Measurements from ENCODE around the gene UNC45B. TPM values are rescaled to one million over a fixed set of nuclear protein-coding genes. Genes with fewer than 3 reads are reported as not detected.

The UNC45B gene
- total RNA-seq, 1 experiment from 2014 or later: 0.22 TPM

DNA sequence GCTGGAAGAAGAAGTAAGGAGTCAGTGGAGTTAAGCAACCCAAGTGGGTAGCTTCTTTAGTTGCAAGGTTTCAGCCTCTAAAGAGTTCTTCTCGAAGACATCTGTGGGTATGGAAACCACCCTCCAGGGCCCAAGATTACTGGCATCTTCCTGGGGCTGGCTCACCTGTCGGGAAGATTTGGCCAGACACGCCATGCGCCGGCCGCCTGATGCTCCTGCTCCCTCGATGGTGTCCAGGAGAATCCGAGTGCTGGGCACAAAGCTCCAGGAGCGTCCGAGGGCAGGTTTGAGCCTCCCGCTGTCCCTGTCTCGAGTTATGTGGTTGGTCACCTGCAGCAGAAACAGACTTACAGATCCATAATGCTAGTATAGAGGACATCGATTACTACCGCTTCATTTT is 46.6 kb upstream of the UNC45B start:
- no peak for DNase-seq
- no peaks in the 10 kb centered on the region for H3K23me2 ChIP-seq (ENCODE audit: insufficient read length, low read depth, low read length, poor library complexity, severe bottlenecking)
- H3K27me3 ChIP-seq (ENCODE audit: insufficient read depth, low read length): no peaks in the 10 kb centered on the region
- TF ChIP-seq, protein P1, sequence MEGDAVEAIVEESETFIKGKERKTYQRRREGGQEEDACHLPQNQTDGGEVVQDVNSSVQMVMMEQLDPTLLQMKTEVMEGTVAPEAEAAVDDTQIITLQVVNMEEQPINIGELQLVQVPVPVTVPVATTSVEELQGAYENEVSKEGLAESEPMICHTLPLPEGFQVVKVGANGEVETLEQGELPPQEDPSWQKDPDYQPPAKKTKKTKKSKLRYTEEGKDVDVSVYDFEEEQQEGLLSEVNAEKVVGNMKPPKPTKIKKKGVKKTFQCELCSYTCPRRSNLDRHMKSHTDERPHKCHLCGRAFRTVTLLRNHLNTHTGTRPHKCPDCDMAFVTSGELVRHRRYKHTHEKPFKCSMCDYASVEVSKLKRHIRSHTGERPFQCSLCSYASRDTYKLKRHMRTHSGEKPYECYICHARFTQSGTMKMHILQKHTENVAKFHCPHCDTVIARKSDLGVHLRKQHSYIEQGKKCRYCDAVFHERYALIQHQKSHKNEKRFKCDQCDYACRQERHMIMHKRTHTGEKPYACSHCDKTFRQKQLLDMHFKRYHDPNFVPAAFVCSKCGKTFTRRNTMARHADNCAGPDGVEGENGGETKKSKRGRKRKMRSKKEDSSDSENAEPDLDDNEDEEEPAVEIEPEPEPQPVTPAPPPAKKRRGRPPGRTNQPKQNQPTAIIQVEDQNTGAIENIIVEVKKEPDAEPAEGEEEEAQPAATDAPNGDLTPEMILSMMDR (conservative IDR thresholded peaks at IDR 0.05): no peak
- no peaks in the 10 kb centered on the region for H3K79me2 ChIP-seq (ENCODE audit: insufficient read depth, low read length)
- no peak overlapping the region for H3K9ac ChIP-seq (ENCODE audit: extremely low read depth, insufficient read length, low read length)
- no peak overlapping the region for H3K27ac ChIP-seq (ENCODE audit: insufficient read length, low read depth, low read length)
- no peak overlapping the region for H3K4ac ChIP-seq (ENCODE audit: low read depth, low read length)
- H4K91ac ChIP-seq (ENCODE audit: insufficient read length, low read depth, low read length): no peak overlapping the region
- H4K5ac ChIP-seq (ENCODE audit: insufficient read length, low read depth, low read length): no peak overlapping the region
- H3K4me2 ChIP-seq (ENCODE audit: insufficient read depth, insufficient read length, low read length): no peak overlapping the region
- no peaks in the 10 kb centered on the region for H3K79me1 ChIP-seq (ENCODE audit: insufficient read depth, low read depth, low read length, poor library complexity, severe bottlenecking)
- H3T11ph ChIP-seq (ENCODE audit: low read length): no peak overlapping the region
- no peak overlapping the region for H2BK5ac ChIP-seq (ENCODE audit: insufficient read length, low read length)
- H3K56ac ChIP-seq (ENCODE audit: insufficient read length, low read depth, low read length): no peak overlapping the region
- no peaks in the 10 kb centered on the region for H3K4me1 ChIP-seq (ENCODE audit: insufficient read depth, low read length)
- no peak overlapping the region for H4K8ac ChIP-seq (replicated peaks; ENCODE audit: insufficient read length, low read depth, low read length)
- no peak overlapping the region for H3K23ac ChIP-seq (ENCODE audit: insufficient read length, low read depth, low read length)
- H3K27ac Mint-ChIP-seq: no peak overlapping the region; a peak in 1 of 7 replicates
- H2BK20ac ChIP-seq (ENCODE audit: low read depth, low read length, poor library complexity, severe bottlenecking): no peak overlapping the region
- no peak overlapping the region for H3K18ac ChIP-seq (ENCODE audit: insufficient read length, low read depth, low read length)
- no peak overlapping the region for H2BK12ac ChIP-seq (ENCODE audit: insufficient read length, low read depth, low read length)
- H4K20me1 ChIP-seq (ENCODE audit: control insufficient read depth, insufficient read depth, insufficient read length): no peaks in the 10 kb centered on the region
- no peaks in the 10 kb centered on the region for H3K4me1 Mint-ChIP-seq
- H2BK15ac ChIP-seq (ENCODE audit: low read depth, low read length): no peak overlapping the region
- no CpG with 5 or more reads among the region's 14 CpGs for WGBS (ENCODE audit: extremely low coverage, insufficient read length, low lambda C conversion rate)
- no peak overlapping the region for H2AK5ac ChIP-seq (ENCODE audit: insufficient read length, low read length)
- no peak overlapping the region for H2AFZ ChIP-seq (ENCODE audit: low read length)
- H3K9me3 ChIP-seq (ENCODE audit: control insufficient read depth, low read depth, low read length): no peaks in the 10 kb centered on the region
- no peaks in the 10 kb centered on the region for H3K27me3 Mint-ChIP-seq (ENCODE audit: low read depth)
- peaks cover 2 to 45% (median 40%) of the 10 kb centered on the region in 3 experiments; a peak in 6 of 7 replicates for H3K36me3 Mint-ChIP-seq (ENCODE audit: insufficient read depth in 1 of 3, low read depth in 3 of 3)
- no peaks in the 10 kb centered on the region for H3K9me3 Mint-ChIP-seq
- no peak overlapping the region for H3K14ac ChIP-seq (ENCODE audit: insufficient read depth, low read length)
- H2BK120ac ChIP-seq (ENCODE audit: low read depth, low read length, poor library complexity, severe bottlenecking): no peak overlapping the region
- H3K4me3 Mint-ChIP-seq: no peak overlapping the region

Measured in H9 (cell line).